Ishikawa (cell line): ENCODE measurements around the gene GALNT7.

Experiments used
- YY1 ChIP-seq: IDR thresholded peaks from 2 replicates; pipeline ENCODE4 v1.6.1; 2012; ENCODE audit warnings: low read depth
- TF ChIP-seq, protein P1 (sequence below): IDR thresholded peaks from 2 replicates; pipeline ENCODE4 v1.6.1; 2012

DNA sequence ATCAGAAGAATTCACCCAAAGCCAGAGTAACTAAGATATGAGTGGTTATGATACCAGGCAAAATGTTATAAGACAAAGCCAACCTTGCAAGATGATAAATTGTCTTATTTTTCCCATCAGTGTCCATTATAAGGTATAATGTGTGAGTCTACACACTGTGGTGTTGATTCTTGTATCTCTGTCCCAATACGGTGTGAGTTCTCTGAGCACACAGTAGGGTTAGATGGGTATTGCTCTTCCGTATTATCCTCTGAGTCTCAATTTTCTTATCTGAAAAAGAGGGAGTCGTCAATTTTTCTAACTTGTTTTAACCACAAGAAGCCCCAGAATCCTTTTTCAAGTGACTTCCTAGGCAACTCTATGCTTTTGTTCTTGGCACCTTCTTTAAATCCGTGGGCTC is 95.6 kb downstream of the GALNT7 start:
- TF ChIP-seq, protein P1, sequence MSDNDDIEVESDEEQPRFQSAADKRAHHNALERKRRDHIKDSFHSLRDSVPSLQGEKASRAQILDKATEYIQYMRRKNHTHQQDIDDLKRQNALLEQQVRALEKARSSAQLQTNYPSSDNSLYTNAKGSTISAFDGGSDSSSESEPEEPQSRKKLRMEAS, result no peak
- no peak for TF ChIP-seq YY1
